ENCODE data around the gene XPA. TPM values are rescaled to one million over a fixed set of nuclear protein-coding genes. Genes with fewer than 3 reads are reported as not detected.

Gene XPA
- total and polyA plus RNA-seq, 2 of the 8 experiments (the other 6 are each of a cell fraction or from before 2014, with no cell fraction given), result 0.24 to 2.6 TPM

GRCh38 chr9:97660340-97660739, 36.8 kb downstream of the XPA start:
- H3K36me3 ChIP-seq (ENCODE audit: control insufficient read depth in 2 of 4, insufficient read depth in 4 of 4, low read length in 3 of 4), result peaks cover 17 to 88% (median 66%) of the 10 kb centered on the region in 4 experiments

More at GRCh38 chr9:97660340-97660739, 36.8 kb downstream of the XPA start:
- no peak overlapping the region for H3K9ac ChIP-seq (replicated peaks in 1 of 4; ENCODE audit: extremely low read depth in 1 of 4, low read depth in 3 of 4, low read length in 3 of 4)
- H3K27me3 ChIP-seq (replicated peaks in 1 of 4; ENCODE audit: control insufficient read depth in 3 of 4, extremely low read depth in 1 of 4, insufficient read depth in 3 of 4, low read length in 3 of 4), result no peaks in the 10 kb centered on the region
- H3K4me2 ChIP-seq (ENCODE audit: insufficient read depth in 1 of 2, low read depth in 2 of 2, low read length in 2 of 2), result no peak overlapping the region
- H3K18ac ChIP-seq (ENCODE audit: extremely low read depth, low read length), result no peak overlapping the region
- H2BK20ac ChIP-seq (ENCODE audit: low read length), result no peak overlapping the region
- H3K14ac ChIP-seq (ENCODE audit: insufficient read length), result no peak overlapping the region
- TF ChIP-seq HDAC6 (IDR thresholded peaks at IDR 0.05; ENCODE audit: low read depth, low read length), result no peak
- no peak for TF ChIP-seq RFX5 (IDR thresholded peaks at IDR 0.05; ENCODE audit: borderline replicate concordance, low read depth, low read length)
- TF ChIP-seq BRCA1 (IDR thresholded peaks at IDR 0.05; ENCODE audit: low read depth, low read length), result no peak
- no peaks in the 10 kb centered on the region for H3K4me1 ChIP-seq (replicated peaks in 1 of 4; ENCODE audit: control insufficient read depth in 3 of 4, insufficient read depth in 4 of 4, low read length in 3 of 4)
- no peak overlapping the region for H2AFZ ChIP-seq (ENCODE audit: low read length)
- H3K27ac ChIP-seq (ENCODE audit: low read depth, low read length), result no peak overlapping the region
- H4K91ac ChIP-seq (replicated peaks; ENCODE audit: insufficient read length, low read length), result no peak overlapping the region
- ChIA-PET CTCF (ENCODE audit: partially characterized antibody) (interaction anchor here (1.3 kb wide), 1 partner anchor 20 kb away, joined by 3 read pairs; no protein-coding TSS in a partner anchor), POLR2A (ENCODE audit: partially characterized antibody) (interaction anchor here (1.0 kb wide), 1 partner anchor 13 kb away, joined by 3 read pairs; no protein-coding TSS in a partner anchor)
- H3K79me1 ChIP-seq (ENCODE audit: low read depth, low read length), result no peaks in the 10 kb centered on the region; the same call in 1 of the 2 replicates
- no peak overlapping the region for H2BK5ac ChIP-seq (ENCODE audit: low read depth, low read length)
- no peak overlapping the region for H4K5ac ChIP-seq (ENCODE audit: insufficient read length, low read depth, low read length)
- no peaks in the 10 kb centered on the region for H3K9me3 ChIP-seq (ENCODE audit: insufficient read depth in 2 of 2, low read depth in 1 of 2, low read length in 1 of 2)
- no peak overlapping the region for H2AK5ac ChIP-seq (ENCODE audit: low read depth, low read length)
- H3K4me3 ChIP-seq (ENCODE audit: extremely low read depth in 1 of 4, insufficient read depth in 2 of 4, low read depth in 3 of 4, low read length in 4 of 4), result no peak overlapping the region
- no peak overlapping the region for H3K23ac ChIP-seq (ENCODE audit: insufficient read length)
- H3K4ac ChIP-seq (replicated peaks; ENCODE audit: insufficient read length, low read depth, low read length), result no peak overlapping the region
- no peak for FAIRE-seq
- H4K20me1 ChIP-seq (replicated peaks in 1 of 2; ENCODE audit: control insufficient read depth in 1 of 2, insufficient read depth in 2 of 2, low read length in 2 of 2), result peaks cover 0 to 1% of the 10 kb centered on the region in 2 experiments
- no peak overlapping the region for H2BK15ac ChIP-seq (ENCODE audit: low read length)
- H4K8ac ChIP-seq (ENCODE audit: extremely low read depth, insufficient read depth, low read length), result no peak overlapping the region
- H2BK120ac ChIP-seq (replicated peaks; ENCODE audit: low read depth, low read length), result no peak overlapping the region
- H2BK12ac ChIP-seq (ENCODE audit: low read depth, low read length), result no peak overlapping the region
- H3K79me2 ChIP-seq (ENCODE audit: control insufficient read depth in 1 of 2, insufficient read depth in 2 of 2, low read length in 2 of 2), result no peaks in the 10 kb centered on the region
- H3K56ac ChIP-seq (replicated peaks; ENCODE audit: insufficient read length, low read depth, low read length), result no peak overlapping the region
- no peaks in the 10 kb centered on the region for H3K23me2 ChIP-seq (ENCODE audit: low read depth, low read length)
- 88% methylated on average over 5 of the region's 5 CpGs; no CpG with 5 or more reads in 1 of the 2 experiments for WGBS, 2 experiments (ENCODE audit: extremely low coverage in 1 of 2, insufficient coverage in 1 of 2, insufficient read length in 1 of 2, insufficient replicate concordance in 2 of 2, low coverage in 1 of 2, low lambda C conversion rate in 2 of 2, missing lambda C conversion rate in 1 of 2)
- no peak for DNase-seq (ENCODE audit: low read depth in 1 of 2, low spot score in 2 of 2)
